Measurements from ENCODE around the gene NOTCH1. TPM values are rescaled to one million over a fixed set of nuclear protein-coding genes. Genes with fewer than 3 reads are reported as not detected.

The NOTCH1 gene
- total RNA-seq, 6 experiments from 2014 or later: 12.1 to 17.1 (median 14.7) TPM

DNA sequence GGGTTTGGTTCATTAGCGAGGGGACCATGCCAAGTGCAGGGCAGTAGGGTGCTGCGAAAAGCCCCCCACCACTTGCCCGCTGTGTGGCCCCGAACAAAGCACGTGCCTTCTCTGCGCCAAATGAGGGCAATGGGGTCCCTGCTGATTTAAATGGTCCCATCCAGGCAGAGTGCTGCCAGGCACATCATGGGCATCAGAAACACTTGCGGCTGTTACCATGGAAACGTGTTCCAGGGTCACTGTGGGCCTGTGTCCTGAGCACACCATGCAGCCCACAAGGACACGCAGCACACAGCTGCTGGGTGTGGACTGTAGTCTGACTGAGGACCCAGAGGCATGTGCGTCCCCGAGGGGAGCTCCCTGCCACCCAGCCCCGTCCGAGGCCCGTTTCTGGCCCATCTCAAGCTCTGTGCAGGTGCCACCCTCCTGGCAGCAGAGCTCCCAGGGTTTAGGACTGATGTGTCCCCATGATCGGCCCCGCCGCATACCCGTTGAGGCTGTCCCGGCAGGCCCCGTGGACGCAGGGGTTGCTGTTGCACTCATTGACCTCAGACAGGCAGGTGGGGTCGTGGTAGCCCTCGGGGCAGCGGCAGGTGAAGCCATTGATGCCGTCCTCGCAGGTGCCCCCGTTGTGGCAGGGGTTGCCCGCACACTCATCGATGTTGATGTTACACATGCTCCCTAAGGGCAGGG, 31.7 kb downstream of the NOTCH1 start:
- no peaks in the 10 kb centered on the region for H3K4me1 Mint-ChIP-seq (ENCODE audit: low read depth)
- no peak overlapping the region for H3K27ac Mint-ChIP-seq
- H3K9me3 Mint-ChIP-seq: no peaks in the 10 kb centered on the region
- no peak for DNase-seq
- no peak overlapping the region for H3K4me3 Mint-ChIP-seq
- no peaks in the 10 kb centered on the region; the same call in 1 of the 2 replicates for H3K27me3 Mint-ChIP-seq (ENCODE audit: insufficient read depth)
- TF ChIP-seq CTCF (IDR thresholded peaks at IDR 0.05): no peak
- no peaks in the 10 kb centered on the region; the same call in 1 of the 2 replicates for H3K36me3 Mint-ChIP-seq (ENCODE audit: low read depth)

DNA sequence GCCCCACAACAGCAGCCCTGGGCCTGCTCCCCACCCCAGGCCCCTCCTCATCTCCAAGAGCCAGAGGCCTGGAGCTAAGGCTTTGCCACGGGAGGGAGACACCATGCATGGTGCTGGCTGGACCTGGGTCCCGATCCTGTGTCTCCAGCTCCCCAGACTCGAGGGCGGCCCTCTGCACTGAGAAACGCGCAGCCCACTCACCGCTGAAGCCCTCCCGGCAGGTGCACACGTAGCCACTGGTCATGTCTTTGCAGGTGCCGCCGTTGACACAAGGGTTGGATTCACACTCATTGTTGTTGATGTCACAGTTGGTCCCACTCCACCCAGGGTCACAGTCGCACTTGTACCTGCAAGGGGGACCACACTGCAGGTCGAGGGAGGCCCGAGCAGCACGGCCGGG, 32.7 kb downstream of the NOTCH1 start:
- Mint-ChIP-seq H3K4me1 (ENCODE audit: low read depth) (no peaks in the 10 kb centered on the region), H3K36me3 (ENCODE audit: low read depth) (no peaks in the 10 kb centered on the region; the same call in 1 of the 2 replicates), H3K9me3 (no peaks in the 10 kb centered on the region), H3K4me3 (no peak overlapping the region), H3K27me3 (ENCODE audit: insufficient read depth) (no peaks in the 10 kb centered on the region; the same call in 1 of the 2 replicates), H3K27ac (no peak overlapping the region)
- DNase-seq: no peak
- no peak for TF ChIP-seq CTCF (IDR thresholded peaks at IDR 0.05)

DNA sequence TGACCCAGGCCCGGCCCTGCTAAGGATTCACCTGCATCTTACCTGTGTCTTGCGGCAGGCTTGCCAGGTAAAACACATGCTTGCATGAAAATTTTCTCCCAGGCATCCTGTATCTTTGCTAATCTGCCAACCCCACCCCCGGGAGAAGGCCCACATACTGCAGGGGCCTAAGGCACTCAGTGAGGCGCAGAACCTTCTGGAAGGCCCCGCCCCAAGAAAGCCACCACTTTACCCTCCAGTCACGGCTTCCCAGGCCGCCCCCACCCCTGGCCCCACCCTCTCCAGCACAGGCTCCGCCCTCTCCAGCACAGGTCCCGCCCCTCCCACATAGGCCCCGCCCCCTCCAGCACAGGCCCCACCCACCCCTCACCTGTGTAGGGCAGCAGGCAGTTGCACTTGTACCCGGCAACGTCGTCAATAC, 33.2 kb downstream of the NOTCH1 start:
- no peak for TF ChIP-seq CTCF (IDR thresholded peaks at IDR 0.05)
- Mint-ChIP-seq H3K36me3 (ENCODE audit: low read depth) (no peaks in the 10 kb centered on the region; the same call in 1 of the 2 replicates), H3K9me3 (no peaks in the 10 kb centered on the region), H3K27me3 (ENCODE audit: insufficient read depth) (no peaks in the 10 kb centered on the region; the same call in 1 of the 2 replicates), H3K4me3 (no peak overlapping the region), H3K27ac (no peak overlapping the region), H3K4me1 (ENCODE audit: low read depth) (no peaks in the 10 kb centered on the region)
- no peak for DNase-seq

GRCh38 chr9:136511670-136512592, 33.9 kb downstream of the NOTCH1 start:
- no peak for DNase-seq
- no peaks in the 10 kb centered on the region for H3K4me1 Mint-ChIP-seq (ENCODE audit: low read depth)
- H3K4me3 Mint-ChIP-seq: no peak overlapping the region
- H3K36me3 Mint-ChIP-seq (ENCODE audit: low read depth): no peaks in the 10 kb centered on the region; the same call in 1 of the 2 replicates
- H3K9me3 Mint-ChIP-seq: no peaks in the 10 kb centered on the region
- no peak overlapping the region for H3K27ac Mint-ChIP-seq
- H3K27me3 Mint-ChIP-seq (ENCODE audit: insufficient read depth): no peaks in the 10 kb centered on the region; the same call in 1 of the 2 replicates
- TF ChIP-seq CTCF (IDR thresholded peaks at IDR 0.05): no peak

GRCh38 chr9:136511144-136511669, 34.6 kb downstream of the NOTCH1 start:
- Mint-ChIP-seq H3K27me3 (ENCODE audit: insufficient read depth) (no peaks in the 10 kb centered on the region; the same call in 1 of the 2 replicates), H3K27ac (no peak overlapping the region), H3K4me1 (ENCODE audit: low read depth) (no peaks in the 10 kb centered on the region), H3K4me3 (no peak overlapping the region), H3K9me3 (no peaks in the 10 kb centered on the region), H3K36me3 (ENCODE audit: low read depth) (no peaks in the 10 kb centered on the region; the same call in 1 of the 2 replicates)
- no peak for TF ChIP-seq CTCF (IDR thresholded peaks at IDR 0.05)
- no peak for DNase-seq

All from HFFc6 (cell line).